ENCODE measurements around the gene TMEM107.

- TF ChIP-seq CTCF (IDR thresholded peaks at IDR 0.05) (no peak), ZFX (IDR thresholded peaks at IDR 0.05; ENCODE audit: borderline replicate concordance) (no peak)
These were observed 27.6 kb downstream of the TMEM107 start for GRCh38 chr17:8148560-8148959.

All from 22Rv1 (cell line).